Vagina (tissue), 2 donors: ENCODE measurements around the gene CLIC1.

Source experiments
- POLR2AphosphoS5 ChIP-seq, 2 donors: sonication (generic); formaldehyde crosslinking; IDR thresholded peaks; one replicate each; pipeline ENCODE4 v1.9.0; 2017; ENCODE audit warnings: antibody characterized with exemption in 2 of 2, mild to moderate bottlenecking in 2 of 2, low read depth in 1 of 2; ENCODE audit not compliant: insufficient read depth in 1 of 2
- TF ChIP-seq, protein P1 (sequence below), 3 experiments: fragments of 450-650 bp in 2 of 3; fragments of 200-600 bp in 1 of 3; sonication (generic) in 1 of 3; IDR thresholded peaks; one replicate each; pipeline ENCODE4 v1.5.1; 2017 to 2019; ENCODE audit warnings: antibody characterized with exemption in 3 of 3, mild to moderate bottlenecking in 2 of 3, moderate library complexity in 2 of 3

DNA sequence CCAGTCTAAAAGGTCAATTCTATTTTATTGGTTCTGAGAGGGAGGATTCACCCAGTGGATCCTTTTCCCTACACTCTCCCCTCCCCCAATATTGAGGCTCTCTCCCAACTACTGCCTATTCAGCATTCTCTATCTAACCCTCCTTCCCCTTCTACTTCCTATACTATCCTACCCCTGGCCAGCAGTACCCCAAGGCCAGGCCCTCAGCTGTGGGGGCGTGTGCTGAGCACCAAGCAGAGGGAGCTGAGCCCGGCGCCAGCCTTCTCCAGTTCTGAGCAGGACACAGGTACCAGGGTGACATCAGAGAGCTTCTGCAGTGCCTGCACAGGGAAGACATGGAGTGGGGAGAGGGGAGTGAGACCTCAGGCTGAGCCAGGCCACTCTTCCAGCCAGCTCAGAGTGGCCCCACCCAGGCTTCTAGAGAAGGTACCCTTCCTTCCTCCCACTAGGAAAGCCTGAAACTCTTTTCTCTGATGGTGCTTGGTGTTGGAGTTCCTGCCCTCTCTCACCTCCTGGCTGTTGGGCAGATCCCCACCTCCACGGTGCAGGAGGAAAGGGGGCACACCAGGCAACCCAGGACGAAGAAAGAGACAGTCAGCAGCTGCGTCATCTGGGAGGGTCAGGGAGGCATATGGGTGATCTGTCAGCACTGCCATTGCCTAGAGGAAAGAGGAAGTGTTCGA lies 9.2 kb downstream of the CLIC1 start:
- TF ChIP-seq, protein P1, sequence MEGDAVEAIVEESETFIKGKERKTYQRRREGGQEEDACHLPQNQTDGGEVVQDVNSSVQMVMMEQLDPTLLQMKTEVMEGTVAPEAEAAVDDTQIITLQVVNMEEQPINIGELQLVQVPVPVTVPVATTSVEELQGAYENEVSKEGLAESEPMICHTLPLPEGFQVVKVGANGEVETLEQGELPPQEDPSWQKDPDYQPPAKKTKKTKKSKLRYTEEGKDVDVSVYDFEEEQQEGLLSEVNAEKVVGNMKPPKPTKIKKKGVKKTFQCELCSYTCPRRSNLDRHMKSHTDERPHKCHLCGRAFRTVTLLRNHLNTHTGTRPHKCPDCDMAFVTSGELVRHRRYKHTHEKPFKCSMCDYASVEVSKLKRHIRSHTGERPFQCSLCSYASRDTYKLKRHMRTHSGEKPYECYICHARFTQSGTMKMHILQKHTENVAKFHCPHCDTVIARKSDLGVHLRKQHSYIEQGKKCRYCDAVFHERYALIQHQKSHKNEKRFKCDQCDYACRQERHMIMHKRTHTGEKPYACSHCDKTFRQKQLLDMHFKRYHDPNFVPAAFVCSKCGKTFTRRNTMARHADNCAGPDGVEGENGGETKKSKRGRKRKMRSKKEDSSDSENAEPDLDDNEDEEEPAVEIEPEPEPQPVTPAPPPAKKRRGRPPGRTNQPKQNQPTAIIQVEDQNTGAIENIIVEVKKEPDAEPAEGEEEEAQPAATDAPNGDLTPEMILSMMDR (IDR thresholded peaks at IDR 0.05), result no peak
- TF ChIP-seq POLR2AphosphoS5 (IDR thresholded peaks at IDR 0.05; ENCODE audit: insufficient read depth in 1 of 2, low read depth in 1 of 2), result no peak
